Measurements from ENCODE around the gene PBX4.

The PBX4 gene

GRCh38 chr19:19517235-19517619 is 101.3 kb downstream of the PBX4 start:
- no peak for DNase-seq

- DNase-seq: peak; percentile 94 to 97 (median 94)
Observed at GRCh38 chr19:19515642-19516519, 102.6 kb downstream of the PBX4 start, which contains the start of gene NDUFA13. Gene NDUFA13, plus strand, starts transcription at chr19:19516225. Its CDS starts 14 bp downstream, at chr19:19516239.

- DNase-seq: no peak
Observed at GRCh38 chr19:19514881-19515641, 103.4 kb downstream of the PBX4 start, which contains the start of gene TSSK6. Gene TSSK6, minus strand, starts transcription at chr19:19515548. Its CDS starts 121 bp downstream, at chr19:19515427.

- peak; percentile 69 to 76 (median 72) for DNase-seq
Observed at GRCh38 chr19:19514215-19514657, 104.3 kb downstream of the PBX4 start.

- DNase-seq: no peak
Observed at GRCh38 chr19:19513682-19514081, 104.8 kb downstream of the PBX4 start.
